ENCODE data around the gene DSCAML1.

Gene DSCAML1

DNA sequence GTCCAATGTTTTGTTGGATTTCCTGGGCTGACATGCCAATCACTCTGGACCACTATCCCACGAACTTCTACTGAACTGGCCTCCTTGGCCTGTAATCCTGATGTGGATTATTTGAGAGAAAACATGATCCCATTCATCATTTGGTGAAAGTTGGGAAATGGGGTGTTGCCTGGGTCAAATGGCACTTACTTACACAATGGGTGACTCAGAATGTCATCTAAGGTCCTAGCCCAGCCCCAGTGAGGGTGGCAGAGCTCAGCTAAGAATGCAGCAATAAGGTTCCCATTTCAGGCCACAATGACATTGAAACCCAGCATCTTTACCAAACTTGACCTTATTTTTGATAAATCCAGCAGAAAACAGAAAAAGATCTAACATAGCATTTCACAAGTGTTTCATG is 8.0 kb upstream of the DSCAML1 start:
- TF ChIP-seq, protein P1, sequence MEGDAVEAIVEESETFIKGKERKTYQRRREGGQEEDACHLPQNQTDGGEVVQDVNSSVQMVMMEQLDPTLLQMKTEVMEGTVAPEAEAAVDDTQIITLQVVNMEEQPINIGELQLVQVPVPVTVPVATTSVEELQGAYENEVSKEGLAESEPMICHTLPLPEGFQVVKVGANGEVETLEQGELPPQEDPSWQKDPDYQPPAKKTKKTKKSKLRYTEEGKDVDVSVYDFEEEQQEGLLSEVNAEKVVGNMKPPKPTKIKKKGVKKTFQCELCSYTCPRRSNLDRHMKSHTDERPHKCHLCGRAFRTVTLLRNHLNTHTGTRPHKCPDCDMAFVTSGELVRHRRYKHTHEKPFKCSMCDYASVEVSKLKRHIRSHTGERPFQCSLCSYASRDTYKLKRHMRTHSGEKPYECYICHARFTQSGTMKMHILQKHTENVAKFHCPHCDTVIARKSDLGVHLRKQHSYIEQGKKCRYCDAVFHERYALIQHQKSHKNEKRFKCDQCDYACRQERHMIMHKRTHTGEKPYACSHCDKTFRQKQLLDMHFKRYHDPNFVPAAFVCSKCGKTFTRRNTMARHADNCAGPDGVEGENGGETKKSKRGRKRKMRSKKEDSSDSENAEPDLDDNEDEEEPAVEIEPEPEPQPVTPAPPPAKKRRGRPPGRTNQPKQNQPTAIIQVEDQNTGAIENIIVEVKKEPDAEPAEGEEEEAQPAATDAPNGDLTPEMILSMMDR (IDR thresholded peaks at IDR 0.05; ENCODE audit: extremely low read depth, insufficient read depth, missing control alignments), result no peak
- in situ Hi-C loops (cut with MboI; ENCODE audit: low pct_unique_long_range_greater_than_20kb, low sequenced_read_pairs, unreplicated experiment), result no loop called here
- DNase-seq (ENCODE audit: low spot score), result no peak

DNA sequence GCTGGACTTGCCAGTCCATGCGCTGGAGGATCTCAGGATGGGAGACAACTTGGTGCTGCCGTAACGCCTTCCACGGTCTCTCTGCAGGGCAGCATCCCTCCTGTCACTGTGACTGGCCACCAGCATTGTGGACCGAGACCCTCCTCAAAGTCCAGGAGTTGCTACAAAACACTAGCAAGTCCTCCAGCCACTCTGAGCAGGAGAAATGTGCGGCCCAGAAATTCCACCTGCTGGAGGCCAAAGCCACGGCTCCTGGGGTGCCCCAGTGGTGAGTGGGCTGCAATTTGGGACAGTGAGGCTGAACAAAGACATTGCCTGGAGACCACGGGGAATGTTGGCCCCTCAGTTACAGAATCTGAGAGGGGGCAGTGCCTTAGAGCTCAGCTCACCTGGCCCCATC is 6.9 kb upstream of the DSCAML1 start:
- TF ChIP-seq, protein P1 (IDR thresholded peaks at IDR 0.05; ENCODE audit: extremely low read depth, insufficient read depth, missing control alignments), result no peak
- no peak for DNase-seq (ENCODE audit: low spot score)
- in situ Hi-C loops (cut with MboI; ENCODE audit: low pct_unique_long_range_greater_than_20kb, low sequenced_read_pairs, unreplicated experiment), result no loop called here

DNA sequence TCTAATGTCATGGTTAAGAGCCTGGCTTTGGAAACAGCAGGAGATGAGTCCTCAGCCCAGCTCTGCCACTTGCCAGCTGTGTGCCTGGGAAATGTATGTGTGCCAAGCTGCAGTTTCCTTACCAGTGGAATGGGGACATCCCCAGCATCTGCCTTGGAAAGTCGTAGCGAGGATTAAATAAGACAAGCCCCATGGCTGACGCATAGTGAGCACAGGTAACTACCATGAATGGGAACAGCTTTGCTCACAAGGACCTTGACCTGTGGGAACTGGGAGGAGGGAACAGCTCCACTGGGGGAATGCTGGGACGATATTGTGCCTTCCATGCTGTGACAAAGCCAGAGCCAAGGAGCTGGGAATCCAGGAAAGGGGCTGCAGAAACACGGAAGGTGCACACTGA is 2.6 kb upstream of the DSCAML1 start:
- in situ Hi-C loops (cut with MboI; ENCODE audit: low pct_unique_long_range_greater_than_20kb, low sequenced_read_pairs, unreplicated experiment), result no loop called here
- no peak for DNase-seq (ENCODE audit: low spot score)
- TF ChIP-seq, protein P1 (IDR thresholded peaks at IDR 0.05; ENCODE audit: extremely low read depth, insufficient read depth, missing control alignments), result no peak

DNA sequence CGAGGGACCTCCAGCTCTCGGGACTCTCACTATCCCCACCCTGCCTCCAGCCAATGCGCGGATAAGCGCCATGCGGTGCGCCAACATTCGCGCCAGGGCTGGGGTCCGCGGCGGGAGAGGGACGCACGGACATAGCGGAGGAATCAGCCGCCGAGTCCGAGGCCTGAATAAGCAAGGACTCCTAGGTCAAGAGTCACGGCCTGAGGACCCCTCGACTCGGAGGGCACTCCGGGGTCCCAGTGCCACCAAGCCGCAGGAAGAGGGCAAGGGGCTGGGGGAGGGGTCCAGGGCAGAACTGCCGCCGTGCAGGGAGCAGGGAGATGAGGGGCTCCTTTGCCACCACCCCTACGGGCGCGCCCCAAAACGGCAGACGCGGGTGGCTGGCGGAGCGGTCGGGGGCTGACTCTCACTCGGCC is 552 bp downstream of the DSCAML1 start:
- in situ Hi-C loops (cut with MboI; ENCODE audit: low pct_unique_long_range_greater_than_20kb, low sequenced_read_pairs, unreplicated experiment), result no loop called here
- TF ChIP-seq, protein P1 (IDR thresholded peaks at IDR 0.05; ENCODE audit: extremely low read depth, insufficient read depth, missing control alignments), result no peak
- no peak for DNase-seq (ENCODE audit: low spot score)

DNA sequence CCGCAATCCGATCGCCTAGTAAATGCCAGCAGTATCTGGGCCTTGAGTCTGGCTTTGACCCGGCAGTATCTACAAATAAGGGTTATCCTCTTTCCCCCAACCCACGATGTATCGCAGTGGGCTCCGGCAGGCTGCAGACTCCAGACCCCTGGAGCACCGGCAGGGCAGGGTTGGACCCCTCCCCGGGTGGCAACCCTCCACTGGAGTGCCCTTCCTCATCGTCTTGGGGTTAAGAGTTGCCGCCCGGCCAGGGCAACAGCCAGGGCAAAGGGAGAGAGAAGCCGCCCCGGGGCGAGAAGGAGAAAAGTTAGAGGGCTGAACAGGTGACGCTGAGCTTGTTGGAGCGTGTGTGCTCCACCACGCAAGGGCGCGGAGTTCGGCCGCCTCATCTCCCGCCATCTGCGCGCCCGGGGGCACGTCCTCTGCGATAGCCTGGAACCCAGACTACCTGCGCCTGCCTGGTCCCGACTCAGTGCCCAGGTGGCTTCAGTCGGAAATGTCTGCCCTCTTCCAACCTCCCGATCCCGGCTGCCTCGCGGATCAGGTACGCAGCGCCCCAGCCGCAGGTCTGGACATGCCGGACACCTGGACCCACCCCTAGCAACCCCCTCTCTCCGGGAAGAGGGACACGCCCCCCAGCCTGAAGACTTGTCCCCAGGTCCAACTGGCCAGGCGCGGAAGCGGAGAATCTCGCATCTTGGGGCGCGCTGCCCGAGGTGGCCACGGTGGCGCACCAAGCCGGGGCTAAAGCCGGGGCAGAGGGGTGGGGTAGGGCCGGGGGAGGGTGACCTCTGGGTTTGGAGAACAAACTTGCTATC is 1.2 kb downstream of the DSCAML1 start:
- TF ChIP-seq, protein P1 (IDR thresholded peaks at IDR 0.05; ENCODE audit: extremely low read depth, insufficient read depth, missing control alignments), result no peak
- in situ Hi-C loops (cut with MboI; ENCODE audit: low pct_unique_long_range_greater_than_20kb, low sequenced_read_pairs, unreplicated experiment), result no loop called here
- DNase-seq (ENCODE audit: low spot score), result no peak

DNA sequence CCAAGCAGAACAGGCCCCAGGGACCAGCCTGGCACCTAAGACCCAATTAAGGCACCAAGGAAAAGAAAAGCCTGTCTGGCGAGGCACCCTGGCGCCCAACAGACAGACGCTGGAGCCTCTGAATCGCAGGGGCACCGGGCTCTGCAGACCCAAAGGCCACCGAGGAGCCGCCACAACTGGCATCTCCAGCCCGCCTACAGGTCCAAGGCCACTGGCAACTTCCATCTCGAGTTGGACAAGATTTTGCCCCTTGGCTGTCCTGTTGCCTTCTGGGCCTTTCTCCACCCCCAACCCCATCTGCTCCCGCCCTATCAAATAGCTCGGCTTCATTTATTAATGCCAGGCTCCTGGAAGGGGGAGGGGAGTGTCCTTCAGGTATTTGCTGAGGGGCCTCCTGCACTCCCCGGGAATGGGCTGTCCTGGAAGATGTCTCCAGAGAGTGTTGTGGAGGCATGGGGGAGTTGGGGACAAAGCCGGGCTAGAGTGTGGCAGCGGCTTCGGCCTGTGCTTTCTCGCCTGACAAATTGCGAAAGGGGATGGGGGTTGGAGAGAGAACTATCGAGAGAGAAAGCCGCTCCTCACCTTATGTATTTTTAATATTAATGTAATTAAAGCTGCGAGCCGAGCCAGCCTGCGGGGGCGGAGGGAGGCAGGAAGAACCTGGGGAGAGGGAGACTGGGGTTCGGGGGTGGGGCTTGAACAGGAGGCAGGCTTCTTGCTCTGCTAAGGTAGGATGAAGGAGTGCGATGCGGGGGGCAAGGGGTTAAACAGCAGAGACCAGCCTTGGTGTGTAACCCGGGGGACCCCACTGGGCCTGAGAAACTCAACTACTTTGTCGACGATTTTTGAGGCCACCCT is 2.0 kb downstream of the DSCAML1 start:
- in situ Hi-C loops (cut with MboI; ENCODE audit: low pct_unique_long_range_greater_than_20kb, low sequenced_read_pairs, unreplicated experiment), result no loop called here
- TF ChIP-seq, protein P1 (IDR thresholded peaks at IDR 0.05; ENCODE audit: extremely low read depth, insufficient read depth, missing control alignments), result no peak
- DNase-seq (ENCODE audit: low spot score), result no peak
